ENCODE measurements around the gene MTARC2. TPM values are rescaled to one million over a fixed set of nuclear protein-coding genes. Genes with fewer than 3 reads are reported as not detected.

MTARC2 gene
- total RNA-seq, 2 donors from 2014 or later, result 12.3 to 14.5 TPM

GRCh38 chr1:220703305-220703704 lies 44.8 kb upstream of the MTARC2 start:
- Histone ChIP-seq H3K4me1 (ENCODE audit: control insufficient read depth, insufficient read depth, low read length) (peaks cover 4% of the 10 kb centered on the region), H3K27ac (ENCODE audit: low read depth, low read length) (no peak overlapping the region), H3K36me3 (ENCODE audit: control insufficient read depth, insufficient read depth, low read length) (no peaks in the 10 kb centered on the region), H3K9me3 (ENCODE audit: control insufficient read depth, low read length) (no peaks in the 10 kb centered on the region), H3K9ac (ENCODE audit: extremely low read depth, low read length, poor library complexity, severe bottlenecking) (no peak overlapping the region), H3K4me3 (ENCODE audit: low read length) (no peak overlapping the region), H3K27me3 (ENCODE audit: control insufficient read depth, insufficient read depth, low read length, poor library complexity, severe bottlenecking) (no peaks in the 10 kb centered on the region)
- TF ChIP-seq CTCF (conservative IDR thresholded peaks at IDR 0.05), result no peak
- Mint-ChIP-seq H3K36me3 (ENCODE audit: low read depth) (no peaks in the 10 kb centered on the region), H3K27ac (no peak overlapping the region), H3K4me1 (peaks cover 12% of the 10 kb centered on the region), H3K9me3 (no peaks in the 10 kb centered on the region), H3K27me3 (ENCODE audit: insufficient read depth) (no peaks in the 10 kb centered on the region), H3K4me3 (no peak overlapping the region)
- WGBS, 2 experiments (ENCODE audit: insufficient coverage in 1 of 2, insufficient read length in 1 of 2), result 88 to 100% methylated on average over 2 to 4 of the region's 4 CpGs
- no peak for DNase-seq

- Histone ChIP-seq H3K4me1 (ENCODE audit: control insufficient read depth, insufficient read depth, low read length) (peaks cover 4% of the 10 kb centered on the region), H3K9me3 (ENCODE audit: control insufficient read depth, low read length) (no peaks in the 10 kb centered on the region)
- H3K4me1 Mint-ChIP-seq, result peaks cover 12% of the 10 kb centered on the region
These were observed 42.3 kb upstream of the MTARC2 start for GRCh38 chr1:220705782-220706181.

GRCh38 chr1:220706480-220706879 lies 41.6 kb upstream of the MTARC2 start:
- Mint-ChIP-seq H3K36me3 (ENCODE audit: low read depth) (no peaks in the 10 kb centered on the region), H3K4me3 (no peak overlapping the region), H3K4me1 (peaks cover 12% of the 10 kb centered on the region), H3K27me3 (ENCODE audit: insufficient read depth) (no peaks in the 10 kb centered on the region), H3K27ac (no peak overlapping the region), H3K9me3 (no peaks in the 10 kb centered on the region)
- Histone ChIP-seq H3K27me3 (ENCODE audit: control insufficient read depth, insufficient read depth, low read length, poor library complexity, severe bottlenecking) (no peaks in the 10 kb centered on the region), H3K4me1 (ENCODE audit: control insufficient read depth, insufficient read depth, low read length) (peaks cover 4% of the 10 kb centered on the region), H3K4me3 (ENCODE audit: low read length) (no peak overlapping the region), H3K27ac (ENCODE audit: low read depth, low read length) (no peak overlapping the region), H3K9me3 (ENCODE audit: control insufficient read depth, low read length) (no peaks in the 10 kb centered on the region), H3K9ac (ENCODE audit: extremely low read depth, low read length, poor library complexity, severe bottlenecking) (no peak overlapping the region), H3K36me3 (ENCODE audit: control insufficient read depth, insufficient read depth, low read length) (no peaks in the 10 kb centered on the region)
- no peak for TF ChIP-seq CTCF (conservative IDR thresholded peaks at IDR 0.05)
- WGBS, 2 experiments (ENCODE audit: insufficient coverage in 1 of 2, insufficient read length in 1 of 2), result 88 to 89% methylated on average over 5 to 9 of the region's 9 CpGs
- DNase-seq, result no peak

More at GRCh38 chr1:220705782-220706181, 42.3 kb upstream of the MTARC2 start:
- no peaks in the 10 kb centered on the region for H3K36me3 Mint-ChIP-seq (ENCODE audit: low read depth)
- no peak for TF ChIP-seq CTCF (conservative IDR thresholded peaks at IDR 0.05)
- H3K27me3 ChIP-seq (ENCODE audit: control insufficient read depth, insufficient read depth, low read length, poor library complexity, severe bottlenecking), result no peaks in the 10 kb centered on the region
- DNase-seq, result no peak
- H3K4me3 Mint-ChIP-seq, result no peak overlapping the region
- no peaks in the 10 kb centered on the region for H3K9me3 Mint-ChIP-seq
- 93 to 94% methylated on average over 6 to 7 of the region's 7 CpGs for WGBS, 2 experiments (ENCODE audit: insufficient coverage in 1 of 2, insufficient read length in 1 of 2)
- H3K4me3 ChIP-seq (ENCODE audit: low read length), result no peak overlapping the region
- no peaks in the 10 kb centered on the region for H3K27me3 Mint-ChIP-seq (ENCODE audit: insufficient read depth)
- H3K36me3 ChIP-seq (ENCODE audit: control insufficient read depth, insufficient read depth, low read length), result no peaks in the 10 kb centered on the region
- no peak overlapping the region for H3K27ac ChIP-seq (ENCODE audit: low read depth, low read length)
- no peak overlapping the region for H3K27ac Mint-ChIP-seq
- no peak overlapping the region for H3K9ac ChIP-seq (ENCODE audit: extremely low read depth, low read length, poor library complexity, severe bottlenecking)
